GM18526 (cell line): ENCODE measurements around the gene ZNF524.

Source experiments
- POLR2A ChIP-seq: IDR thresholded peaks from 3 replicates; pipeline ENCODE4 v1.6.1; 2011; ENCODE audit not compliant: insufficient read length; ENCODE audit errors: extremely low read depth

ZNF524 gene

GRCh38 chr19:55578761-55579747, 21.0 kb upstream of the ZNF524 start:
- no peak for TF ChIP-seq POLR2A

- TF ChIP-seq POLR2A, result no peak
These were observed 20.1 kb upstream of the ZNF524 start for GRCh38 chr19:55579766-55580621.

GRCh38 chr19:55580628-55581144, 19.4 kb upstream of the ZNF524 start, which contains the start of gene ZNF579:
Gene ZNF579 (minus strand): TSS chr19:55580848. CDS start chr19:55579639, 1,209 bp downstream.
- TF ChIP-seq POLR2A, result peak; percentile 67

GRCh38 chr19:55581145-55581822, 18.8 kb upstream of the ZNF524 start:
- no peak for TF ChIP-seq POLR2A

GRCh38 chr19:55581823-55582223, 18.3 kb upstream of the ZNF524 start:
- TF ChIP-seq POLR2A, result no peak

GRCh38 chr19:55584871-55585270, 15.2 kb upstream of the ZNF524 start:
- TF ChIP-seq POLR2A, result no peak

- TF ChIP-seq POLR2A, result no peak
These were observed 14.3 kb upstream of the ZNF524 start for GRCh38 chr19:55585658-55586339.

- TF ChIP-seq POLR2A, result no peak
These were observed 13.0 kb upstream of the ZNF524 start for GRCh38 chr19:55586976-55587668.

- TF ChIP-seq POLR2A, result no peak
These were observed 11.3 kb upstream of the ZNF524 start for GRCh38 chr19:55588738-55589137.

- no peak for TF ChIP-seq POLR2A
These were observed 10.0 kb upstream of the ZNF524 start for GRCh38 chr19:55590109-55590508.

- no peak for TF ChIP-seq POLR2A
These were observed 9.5 kb upstream of the ZNF524 start for GRCh38 chr19:55590617-55591016.

GRCh38 chr19:55591555-55591954, 8.5 kb upstream of the ZNF524 start:
- no peak for TF ChIP-seq POLR2A

- no peak for TF ChIP-seq POLR2A
These were observed 7.5 kb upstream of the ZNF524 start for GRCh38 chr19:55592391-55593090.
